HUES6 (cell line): ENCODE measurements around the gene JAGN1.

Source experiments
- H3K27ac ChIP-seq: 2 replicates; pipeline ENCODE4 v1.7.0; 2013; ENCODE audit warnings: low read depth, mild to moderate bottlenecking, low read length, inconsistent platforms
- H3K27me3 ChIP-seq: 2 replicates; pipeline ENCODE4 v1.6.1; 2013; ENCODE audit warnings: low read length; ENCODE audit not compliant: control insufficient read depth, insufficient read depth
- H3K36me3 ChIP-seq: 2 replicates; pipeline ENCODE4 v1.6.1; 2013; ENCODE audit warnings: low read length; ENCODE audit not compliant: control insufficient read depth, insufficient read depth
- H3K4me1 ChIP-seq: 2 replicates; pipeline ENCODE4 v1.6.1; 2013; ENCODE audit warnings: low read length; ENCODE audit not compliant: control insufficient read depth, insufficient read depth
- H3K4me3 ChIP-seq: 2 replicates; pipeline ENCODE4 v1.5.1; 2013; ENCODE audit warnings: low read depth, low read length
- H3K9ac ChIP-seq: one replicate; pipeline ENCODE4 v1.6.1; 2013; ENCODE audit warnings: mild to moderate bottlenecking, low read length
- H3K9me3 ChIP-seq: 2 replicates; pipeline ENCODE4 v1.6.1; 2013; ENCODE audit warnings: low read depth, low read length; ENCODE audit not compliant: control insufficient read depth, insufficient read depth

Gene JAGN1

GRCh38 chr3:9911863-9912262 lies 21.5 kb downstream of the JAGN1 start:
- Histone ChIP-seq H3K36me3 (no peaks in the 10 kb centered on the region), H3K27ac (no peak overlapping the region), H3K9me3 (peaks cover 12% of the 10 kb centered on the region), H3K27me3 (peaks cover 10% of the 10 kb centered on the region), H3K4me1 (peaks cover 11% of the 10 kb centered on the region), H3K4me3 (no peak overlapping the region), H3K9ac (no peak overlapping the region)

- Histone ChIP-seq H3K36me3 (no peaks in the 10 kb centered on the region), H3K9ac (no peak overlapping the region), H3K4me3 (no peak overlapping the region), H3K9me3 (peaks cover 12% of the 10 kb centered on the region), H3K4me1 (peaks cover 15% of the 10 kb centered on the region), H3K27ac (no peak overlapping the region), H3K27me3 (peaks cover 10% of the 10 kb centered on the region)
These were observed 22.0 kb downstream of the JAGN1 start for GRCh38 chr3:9912294-9912935.

GRCh38 chr3:9913601-9914000 lies 23.2 kb downstream of the JAGN1 start:
- H3K36me3 ChIP-seq: no peaks in the 10 kb centered on the region
- H3K27ac ChIP-seq: no peak overlapping the region
- peaks cover 10% of the 10 kb centered on the region for H3K27me3 ChIP-seq
- H3K9ac ChIP-seq: no peak overlapping the region
- peaks cover 12% of the 10 kb centered on the region for H3K9me3 ChIP-seq
- H3K4me3 ChIP-seq: no peak overlapping the region
- H3K4me1 ChIP-seq: peaks cover 17% of the 10 kb centered on the region

DNA sequence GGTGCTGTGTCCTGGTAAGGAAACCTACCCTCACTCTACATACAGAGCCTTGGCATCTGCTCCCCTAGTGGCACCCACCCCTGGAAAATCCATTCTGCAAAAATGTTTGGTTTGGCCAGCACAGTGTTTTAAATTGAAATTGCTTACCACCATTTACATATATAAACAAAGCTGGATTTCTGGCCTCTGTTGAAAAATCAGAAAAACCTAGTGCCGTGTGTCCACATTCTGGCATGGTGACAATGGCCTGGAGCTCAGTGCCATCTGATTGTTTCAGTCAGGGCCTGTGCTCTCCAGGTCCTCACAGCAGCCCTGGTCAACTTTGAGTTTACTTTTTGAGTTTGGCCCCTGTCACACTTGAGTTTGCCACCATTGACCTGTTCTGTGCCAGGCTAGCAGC lies 23.6 kb downstream of the JAGN1 start:
- Histone ChIP-seq H3K36me3 (no peaks in the 10 kb centered on the region), H3K4me3 (no peak overlapping the region), H3K27me3 (peaks cover 10% of the 10 kb centered on the region), H3K9me3 (peaks cover 12% of the 10 kb centered on the region), H3K4me1 (peaks cover 17% of the 10 kb centered on the region), H3K9ac (no peak overlapping the region), H3K27ac (no peak overlapping the region)

GRCh38 chr3:9914559-9915253 lies 24.3 kb downstream of the JAGN1 start:
- Histone ChIP-seq H3K27ac (no peak overlapping the region), H3K4me3 (peak overlapping the region; percentile 81), H3K9me3 (peaks cover 12% of the 10 kb centered on the region), H3K27me3 (peaks cover 10% of the 10 kb centered on the region), H3K9ac (peak overlapping the region; percentile 67), H3K4me1 (peaks cover 17% of the 10 kb centered on the region), H3K36me3 (no peaks in the 10 kb centered on the region)

GRCh38 chr3:9915254-9916141 lies 25.1 kb downstream of the JAGN1 start:
- Histone ChIP-seq H3K4me1 (peaks cover 17% of the 10 kb centered on the region), H3K9me3 (peaks cover 12% of the 10 kb centered on the region), H3K36me3 (no peaks in the 10 kb centered on the region), H3K27me3 (peaks cover 10% of the 10 kb centered on the region), H3K4me3 (peak overlapping the region; percentile 81), H3K9ac (peak overlapping the region; percentile 67), H3K27ac (no peak overlapping the region)

DNA sequence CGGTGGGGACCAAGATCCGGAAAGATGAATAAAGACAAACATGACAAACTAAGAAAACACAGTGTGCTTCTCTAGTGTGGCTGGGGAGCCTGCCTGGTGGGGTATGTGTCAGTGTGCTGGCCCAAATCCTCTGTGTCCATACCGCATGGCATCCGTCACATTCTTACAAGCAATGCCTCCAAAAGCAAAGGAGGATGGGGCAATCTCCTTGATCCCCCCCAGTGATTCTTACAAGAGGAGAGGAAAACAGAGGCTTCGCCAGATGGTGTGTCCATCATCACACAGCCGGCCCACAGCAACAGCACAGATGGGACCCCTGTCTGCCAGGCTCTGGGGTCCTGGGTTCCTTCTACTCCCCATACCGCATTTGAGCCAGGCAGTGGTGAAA lies 25.9 kb downstream of the JAGN1 start:
- Histone ChIP-seq H3K27ac (no peak overlapping the region), H3K9ac (no peak overlapping the region)

DNA sequence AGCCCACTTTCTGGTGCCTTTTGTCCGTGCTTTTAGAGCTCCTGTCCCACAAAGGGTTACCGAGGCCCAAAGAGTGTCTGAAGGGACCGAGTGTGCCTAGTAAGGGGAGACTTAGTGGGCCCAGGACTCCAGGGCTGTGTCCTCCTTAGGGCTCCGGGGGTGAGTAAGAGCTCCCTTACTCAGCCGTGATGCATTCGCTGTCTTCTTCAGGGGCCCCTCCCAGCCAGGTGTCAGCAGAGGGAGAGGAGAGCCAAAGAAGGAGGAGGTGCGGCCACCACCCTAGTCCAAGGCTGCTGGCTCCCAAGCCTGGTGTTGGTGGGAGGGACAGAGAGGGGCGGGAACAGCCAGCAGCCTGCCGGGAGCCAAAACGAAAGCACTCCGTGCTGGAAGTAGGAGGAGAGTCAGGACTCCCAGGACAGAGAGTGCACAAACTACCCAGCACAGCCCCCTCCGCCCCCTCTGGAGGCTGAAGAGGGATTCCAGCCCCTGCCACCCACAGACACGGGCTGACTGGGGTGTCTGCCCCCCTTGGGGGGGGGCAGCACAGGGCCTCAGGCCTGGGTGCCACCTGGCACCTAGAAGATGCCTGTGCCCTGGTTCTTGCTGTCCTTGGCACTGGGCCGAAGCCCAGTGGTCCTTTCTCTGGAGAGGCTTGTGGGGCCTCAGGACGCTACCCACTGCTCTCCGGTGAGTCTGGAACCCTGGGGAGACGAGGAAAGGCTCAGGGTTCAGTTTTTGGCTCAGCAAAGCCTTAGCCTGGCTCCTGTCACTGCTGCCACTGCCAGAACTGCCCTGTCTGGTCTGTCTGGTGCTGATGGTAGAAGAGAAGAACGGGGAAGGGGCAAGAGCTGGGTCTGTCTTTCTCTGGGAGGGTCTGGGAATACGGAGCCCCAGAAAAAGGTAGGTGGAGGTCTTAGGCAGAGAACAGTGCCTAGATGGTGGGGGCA lies 26.6 kb downstream of the JAGN1 start, which contains the start of gene IL17RC:
IL17RC (plus strand) TSS at position 365 of the 947 bp plus-strand sequence; CDS start at position 583, 218 bp downstream.
- Histone ChIP-seq H3K36me3 (no peaks in the 10 kb centered on the region), H3K27me3 (peaks cover 10% of the 10 kb centered on the region), H3K4me1 (peaks cover 17% of the 10 kb centered on the region), H3K4me3 (peak within 1 kb of the TSS; percentile 81), H3K27ac (no peak within 1 kb of the TSS), H3K9me3 (peaks cover 6% of the 10 kb centered on the region; the same call in 1 of the 2 replicates), H3K9ac (peak within 1 kb of the TSS; percentile 67)

More for the DNA sequence above, 25.9 kb downstream of the JAGN1 start:
- Histone ChIP-seq H3K4me1 (peaks cover 17% of the 10 kb centered on the region), H3K4me3 (peak overlapping the region; percentile 37), H3K36me3 (no peaks in the 10 kb centered on the region), H3K9me3 (peaks cover 11% of the 10 kb centered on the region), H3K27me3 (peaks cover 10% of the 10 kb centered on the region)

DNA sequence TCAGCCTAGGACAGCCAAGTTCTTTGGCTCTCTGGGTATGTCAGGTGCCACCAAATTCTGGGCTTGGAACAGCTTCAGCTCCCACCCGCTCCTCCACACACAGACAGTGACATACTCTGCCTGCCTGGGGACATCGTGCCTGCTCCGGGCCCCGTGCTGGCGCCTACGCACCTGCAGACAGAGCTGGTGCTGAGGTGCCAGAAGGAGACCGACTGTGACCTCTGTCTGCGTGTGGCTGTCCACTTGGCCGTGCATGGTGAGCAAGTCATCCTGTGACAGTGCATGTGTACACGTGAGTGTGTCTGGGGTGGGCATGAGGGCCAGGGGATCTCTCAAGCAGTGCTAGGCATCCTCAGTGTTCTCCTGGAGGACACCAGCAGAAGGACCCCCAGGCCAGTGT lies 27.4 kb downstream of the JAGN1 start:
- H3K27me3 ChIP-seq: peaks cover 10% of the 10 kb centered on the region
- H3K9ac ChIP-seq: no peak overlapping the region
- H3K4me3 ChIP-seq: no peak overlapping the region
- no peak overlapping the region for H3K27ac ChIP-seq
- H3K9me3 ChIP-seq: no peaks in the 10 kb centered on the region
- H3K4me1 ChIP-seq: peaks cover 17% of the 10 kb centered on the region
- no peaks in the 10 kb centered on the region for H3K36me3 ChIP-seq
